Measurements from ENCODE around the gene ANKFY1. TPM values are rescaled to one million over a fixed set of nuclear protein-coding genes. Genes with fewer than 3 reads are reported as not detected.

The ANKFY1 gene
- polyA plus RNA-seq, 1 experiment = 38.8 TPM

- CTCF ChIA-PET = interaction anchor here (0.8 kb wide), 1 partner anchor 28 kb away, joined by 3 read pairs; no protein-coding TSS in a partner anchor
- H3K27me3 ChIP-seq (ENCODE audit: control insufficient read depth, insufficient read depth, low read length) = no peaks in the 10 kb centered on the region
- no peak for TF ChIP-seq CTCF (IDR thresholded peaks at IDR 0.05; ENCODE audit: low read depth, low read length)
- no peak overlapping the region for H3K27ac ChIP-seq (ENCODE audit: low read depth, low read length)
- no peak for DNase-seq (ENCODE audit: low read depth, low spot score)
- POLR2A ChIA-PET = no interaction called here
- H3K4me3 ChIP-seq (ENCODE audit: low read depth, low read length) = no peak overlapping the region
- no peaks in the 10 kb centered on the region for H3K9me3 ChIP-seq (ENCODE audit: control insufficient read depth, insufficient read depth, low read length)
Observed at GRCh38 chr17:4221163-4221562, 42.6 kb downstream of the ANKFY1 start.

- TF ChIP-seq CTCF (IDR thresholded peaks at IDR 0.05; ENCODE audit: low read depth, low read length) = no peak
Observed at GRCh38 chr17:4220655-4221054, 43.1 kb downstream of the ANKFY1 start.

DNA sequence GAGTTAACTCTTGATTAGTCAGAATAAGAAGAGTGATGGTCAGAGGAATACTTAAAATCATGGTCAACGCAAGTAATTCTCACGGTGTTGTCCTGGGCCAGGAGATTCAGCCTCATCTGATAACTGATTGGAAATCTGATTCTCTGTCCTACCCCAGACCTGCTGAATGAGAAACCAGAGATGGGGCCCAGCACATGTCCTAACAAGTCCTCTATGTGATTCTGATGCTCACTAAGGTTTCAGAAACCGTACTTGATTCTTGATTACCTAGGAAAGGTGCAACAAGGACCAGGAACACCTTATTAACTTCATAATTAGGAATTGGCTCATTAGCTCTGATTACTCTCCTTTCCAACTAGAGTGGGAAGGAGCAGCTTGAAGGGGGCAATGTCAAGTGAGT is 44.5 kb downstream of the ANKFY1 start:
- H3K27ac ChIP-seq (ENCODE audit: low read depth, low read length) = no peak overlapping the region
- ChIA-PET CTCF (interaction anchor here (1.1 to 2.1 kb wide), 4 partner anchors 19 to 201 kb away, joined by 3 to 6 read pairs (median 5); no protein-coding TSS in a partner anchor), POLR2A (no interaction called here)
- no peak for TF ChIP-seq CTCF (IDR thresholded peaks at IDR 0.05; ENCODE audit: low read depth, low read length)
- H3K9me3 ChIP-seq (ENCODE audit: control insufficient read depth, insufficient read depth, low read length) = no peaks in the 10 kb centered on the region
- no peak for DNase-seq (ENCODE audit: low read depth, low spot score)
- H3K4me3 ChIP-seq (ENCODE audit: low read depth, low read length) = no peak overlapping the region
- no peaks in the 10 kb centered on the region for H3K27me3 ChIP-seq (ENCODE audit: control insufficient read depth, insufficient read depth, low read length)

More at GRCh38 chr17:4220655-4221054, 43.1 kb downstream of the ANKFY1 start:
- peak overlapping the region; percentile 2 for H3K27ac ChIP-seq (ENCODE audit: low read depth, low read length)
- no peaks in the 10 kb centered on the region for H3K27me3 ChIP-seq (ENCODE audit: control insufficient read depth, insufficient read depth, low read length)
- ChIA-PET POLR2A (no interaction called here), CTCF (interaction anchor here (1.1 to 2.1 kb wide), 3 partner anchors 21 to 200 kb away, joined by 3 to 6 read pairs (median 5); no protein-coding TSS in a partner anchor)
- H3K9me3 ChIP-seq (ENCODE audit: control insufficient read depth, insufficient read depth, low read length) = no peaks in the 10 kb centered on the region
- DNase-seq (ENCODE audit: low read depth, low spot score) = no peak
- H3K4me3 ChIP-seq (ENCODE audit: low read depth, low read length) = no peak overlapping the region

DNA sequence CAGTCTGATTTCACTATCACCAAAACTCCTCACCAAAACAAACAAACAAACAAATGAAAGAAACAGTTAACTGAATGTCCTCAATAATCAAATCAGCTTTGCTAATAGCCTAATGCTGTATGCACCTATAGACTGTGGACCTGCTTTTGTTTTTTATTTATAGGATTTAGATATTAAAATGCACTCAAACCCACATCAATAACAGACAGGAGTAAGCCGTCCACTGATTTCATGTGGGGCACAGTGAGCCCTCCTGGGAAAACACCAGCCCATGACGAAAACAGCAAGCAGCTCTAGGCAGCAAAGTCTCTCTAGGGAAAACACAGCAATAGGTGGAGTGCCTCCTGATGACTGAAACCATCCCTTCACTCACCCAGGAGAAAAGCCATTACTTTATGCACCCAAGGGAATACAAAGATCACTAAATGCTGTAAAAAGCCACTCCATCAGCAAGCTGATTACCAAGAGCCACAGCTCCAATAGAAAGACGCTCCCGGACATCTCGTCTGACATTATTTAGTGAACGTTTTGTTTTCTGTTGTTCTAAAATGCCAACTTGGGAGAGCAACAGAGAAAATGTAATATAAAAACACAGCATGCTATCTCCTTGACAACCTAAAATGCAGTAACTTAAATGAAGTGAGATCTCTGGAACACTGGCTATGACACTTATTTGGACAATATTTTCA is 47.8 kb downstream of the ANKFY1 start:
- Histone ChIP-seq H3K4me3 (ENCODE audit: low read depth, low read length) (no peak overlapping the region), H3K9me3 (ENCODE audit: control insufficient read depth, insufficient read depth, low read length) (no peaks in the 10 kb centered on the region), H3K27me3 (ENCODE audit: control insufficient read depth, insufficient read depth, low read length) (no peaks in the 10 kb centered on the region), H3K27ac (ENCODE audit: low read depth, low read length) (no peak overlapping the region)
- no peak for DNase-seq (ENCODE audit: low read depth, low spot score)
- ChIA-PET POLR2A (interaction anchor here (1.1 kb wide), 1 partner anchor 197 kb away, joined by 3 read pairs; no protein-coding TSS in a partner anchor), CTCF (interaction anchor here (0.6 to 4.7 kb wide), 31 partner anchors 8 to 301 kb away, joined by 3 to 69 read pairs (median 5); no protein-coding TSS in a partner anchor)
- TF ChIP-seq CTCF (IDR thresholded peaks at IDR 0.05; ENCODE audit: low read depth, low read length) = no peak

DNA sequence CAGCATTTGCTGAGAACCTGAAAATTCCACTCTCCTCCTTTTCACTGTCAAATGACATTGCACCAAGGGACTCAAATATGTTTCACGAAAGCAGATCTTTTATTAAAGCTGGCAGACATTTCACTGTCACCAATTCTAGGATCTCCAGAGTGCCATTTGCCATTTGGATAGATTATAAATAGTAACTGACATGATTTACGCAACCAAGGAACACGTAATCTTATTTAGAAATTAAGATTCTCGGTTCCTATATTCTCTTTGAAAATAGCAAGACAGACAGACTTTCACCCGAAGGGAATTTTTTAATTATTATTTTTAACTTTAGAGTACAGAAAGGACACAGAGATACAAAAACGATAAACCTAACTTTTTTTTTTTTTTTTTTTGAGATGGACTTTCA is 49.6 kb downstream of the ANKFY1 start:
- Histone ChIP-seq H3K9me3 (ENCODE audit: control insufficient read depth, insufficient read depth, low read length) (no peaks in the 10 kb centered on the region), H3K4me3 (ENCODE audit: low read depth, low read length) (no peak overlapping the region), H3K27me3 (ENCODE audit: control insufficient read depth, insufficient read depth, low read length) (no peaks in the 10 kb centered on the region), H3K27ac (ENCODE audit: low read depth, low read length) (no peak overlapping the region)
- DNase-seq (ENCODE audit: low read depth, low spot score) = no peak
- TF ChIP-seq CTCF (IDR thresholded peaks at IDR 0.05; ENCODE audit: low read depth, low read length) = no peak
- POLR2A ChIA-PET = no interaction called here
- CTCF ChIA-PET = interaction anchor here (1.1 to 4.7 kb wide), 5 partner anchors 10 to 216 kb away, joined by 3 to 69 read pairs (median 10); no protein-coding TSS in a partner anchor
